IPS DF 4.7 (cell line): ENCODE data around the gene LRRC47.

ENCODE experiments used
- DNase-seq: peaks from one replicate; pipeline ENCODE4 v3.0.0-alpha.2; 2013; ENCODE audit warnings: low spot score; ENCODE audit errors: extremely low read depth

Gene LRRC47

GRCh38 chr1:3733883-3734589 lies 62.3 kb downstream of the LRRC47 start:
- DNase-seq, result no peak

GRCh38 chr1:3733094-3733882 lies 63.0 kb downstream of the LRRC47 start:
- no peak for DNase-seq

GRCh38 chr1:3732434-3733093 lies 63.7 kb downstream of the LRRC47 start:
- DNase-seq, result no peak

DNA sequence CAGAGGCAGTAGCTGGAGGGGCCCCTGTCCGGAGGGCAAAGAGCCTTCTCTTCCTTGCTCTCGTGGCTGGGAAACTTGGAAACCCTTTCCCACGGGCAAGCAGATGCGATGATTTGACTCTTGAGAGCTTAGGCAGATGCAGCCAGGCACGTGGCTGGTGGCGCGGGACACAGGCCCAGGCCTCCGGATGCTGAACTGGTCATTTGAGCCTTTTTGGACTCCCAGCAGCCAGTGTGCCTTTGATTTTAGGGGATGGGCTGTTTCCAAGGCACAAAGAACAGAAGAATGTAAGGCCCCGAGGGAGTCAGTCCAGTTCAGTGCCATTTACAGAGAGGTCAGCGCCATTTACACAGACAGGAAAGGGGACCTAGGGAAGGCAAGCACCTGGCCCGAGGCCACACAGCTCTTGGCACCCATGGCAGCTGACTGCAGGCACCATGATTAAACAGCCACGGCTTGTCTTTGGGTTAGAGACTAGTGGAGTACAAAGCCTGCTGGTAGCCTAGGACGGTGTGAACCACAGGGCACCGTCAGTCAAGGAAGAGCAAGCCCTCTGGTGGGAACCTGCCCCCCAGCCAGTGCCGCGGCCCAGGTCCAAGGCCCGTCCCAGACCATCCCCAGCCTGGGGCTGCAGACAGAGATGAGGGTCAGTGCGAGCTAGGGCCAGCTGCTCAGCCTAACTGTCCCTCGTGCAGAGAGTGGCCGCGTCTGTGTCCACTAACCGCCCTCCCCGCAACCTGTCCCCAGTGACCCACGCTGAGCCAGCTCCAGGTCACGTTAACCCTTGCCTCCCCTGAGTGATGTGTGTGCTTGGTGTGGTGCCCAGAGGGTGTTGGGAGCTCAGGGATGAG lies 64.5 kb downstream of the LRRC47 start:
- DNase-seq, result no peak

GRCh38 chr1:3730543-3731247 lies 65.6 kb downstream of the LRRC47 start:
- DNase-seq, result no peak

DNA sequence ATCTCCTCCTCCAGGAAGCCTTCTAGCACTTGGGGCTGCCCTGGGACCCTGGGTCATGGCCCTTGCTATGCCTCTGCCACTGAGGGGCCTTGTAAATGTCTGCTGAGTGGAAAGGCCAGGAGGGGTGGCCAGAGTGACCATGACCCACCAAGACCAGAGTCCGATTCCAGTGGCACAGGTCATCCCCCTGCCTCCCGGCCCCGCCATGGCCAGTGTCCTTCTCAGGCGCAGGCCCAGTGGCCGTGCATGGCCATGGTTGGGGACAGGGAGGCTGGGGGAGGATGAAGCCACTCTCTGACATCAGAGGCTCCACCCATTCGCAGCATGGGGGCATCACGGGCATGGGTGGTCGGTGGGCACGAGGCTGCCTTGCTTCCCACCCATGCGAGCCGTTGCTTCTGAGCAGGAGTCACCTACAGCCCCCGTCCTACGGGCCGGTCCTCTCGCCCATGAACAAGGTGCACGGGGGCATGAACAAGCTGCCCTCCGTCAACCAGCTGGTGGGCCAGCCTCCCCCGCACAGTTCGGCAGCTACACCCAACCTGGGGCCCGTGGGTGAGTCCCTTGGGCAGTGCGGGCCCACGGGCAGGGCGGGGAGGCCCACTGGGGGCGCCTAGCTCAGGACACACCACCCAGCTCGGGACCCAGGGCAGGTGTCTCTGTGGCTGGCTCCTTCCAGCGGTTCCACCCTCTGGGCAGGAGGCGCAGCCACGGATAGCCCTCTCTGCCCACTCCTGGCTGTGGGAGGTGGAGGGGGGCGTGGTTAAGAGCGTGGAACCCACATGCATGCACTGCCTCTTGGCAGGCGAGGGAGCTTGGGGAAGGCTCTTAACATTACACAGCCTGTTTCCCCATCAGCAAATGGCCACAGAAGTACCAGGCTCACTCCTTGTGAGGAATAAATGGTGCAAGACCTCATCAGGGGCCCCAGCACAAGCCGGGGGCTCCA lies 66.4 kb downstream of the LRRC47 start:
- DNase-seq, result no peak
